Measurements from ENCODE around the gene TNFRSF18. TPM values are rescaled to one million over a fixed set of nuclear protein-coding genes. Genes with fewer than 3 reads are reported as not detected.
A peak's percentile ranks its signal among the peaks of the same experiment; 100 is the strongest.

Gene TNFRSF18
- total RNA-seq, 1 experiment from 2014 or later, result not detected

DNA sequence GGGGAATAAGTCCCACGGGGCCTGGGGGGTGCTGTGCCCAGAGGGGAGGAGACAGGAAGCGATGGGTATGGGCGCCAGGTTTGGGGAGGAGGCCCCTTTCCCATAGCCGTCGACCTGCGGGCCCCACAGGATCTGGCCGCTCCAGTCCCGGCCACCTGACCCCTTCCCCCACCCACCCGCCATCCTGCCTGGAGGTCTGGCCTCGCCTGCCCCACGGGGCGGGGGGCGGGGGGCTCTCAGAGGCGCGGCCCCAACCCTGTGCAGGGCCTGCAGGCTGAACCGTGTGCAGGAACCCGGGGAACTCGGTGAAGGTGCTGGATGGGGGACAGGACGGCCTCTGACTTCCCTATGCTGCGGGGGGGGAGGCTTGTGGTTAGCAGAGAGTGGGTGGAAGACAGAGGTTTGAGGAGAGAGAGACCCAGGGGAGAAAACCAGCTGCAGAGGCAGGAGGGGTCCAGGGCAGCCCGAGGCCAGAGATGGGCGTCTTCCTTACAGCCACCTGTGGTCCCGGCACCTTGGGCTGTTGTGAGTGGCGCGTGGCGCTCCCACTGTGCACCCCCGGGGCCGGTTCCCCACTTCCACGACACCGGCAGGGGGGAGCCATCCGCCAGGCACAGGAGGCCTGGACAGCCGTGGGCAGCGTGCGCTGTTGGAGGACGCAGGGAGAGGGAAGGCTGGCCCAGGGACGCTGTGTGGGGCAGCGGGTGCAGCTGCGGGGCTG, 2.5 kb upstream of the TNFRSF18 start:
- DNase-seq, result no peak
- Histone ChIP-seq H3K9me3 (no peaks in the 10 kb centered on the region), H3K27me3 (no peaks in the 10 kb centered on the region), H3K36me3 (no peaks in the 10 kb centered on the region), H3K4me3 (no peak overlapping the region)

DNA sequence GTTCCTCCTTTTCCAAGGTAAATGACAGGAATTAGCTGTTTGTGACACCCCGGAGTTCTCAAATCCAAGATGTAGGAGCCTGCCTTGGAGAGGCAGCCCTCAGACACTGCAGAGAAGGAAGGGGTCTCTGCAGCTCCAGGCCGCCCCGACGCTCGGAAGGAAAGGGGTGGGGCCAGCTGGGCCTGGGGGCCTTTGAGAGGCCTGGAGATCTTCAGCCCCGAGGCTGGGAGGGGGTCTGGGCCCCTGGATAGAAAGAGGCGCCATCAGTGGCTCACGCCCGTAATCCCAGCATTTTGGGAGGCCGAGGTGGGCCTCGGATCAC, 1.1 kb upstream of the TNFRSF18 start:
- no peaks in the 10 kb centered on the region for H3K27me3 ChIP-seq
- no peak overlapping the region for H3K4me3 ChIP-seq
- H3K9me3 ChIP-seq, result no peaks in the 10 kb centered on the region
- no peak for DNase-seq
- H3K36me3 ChIP-seq, result no peaks in the 10 kb centered on the region

DNA sequence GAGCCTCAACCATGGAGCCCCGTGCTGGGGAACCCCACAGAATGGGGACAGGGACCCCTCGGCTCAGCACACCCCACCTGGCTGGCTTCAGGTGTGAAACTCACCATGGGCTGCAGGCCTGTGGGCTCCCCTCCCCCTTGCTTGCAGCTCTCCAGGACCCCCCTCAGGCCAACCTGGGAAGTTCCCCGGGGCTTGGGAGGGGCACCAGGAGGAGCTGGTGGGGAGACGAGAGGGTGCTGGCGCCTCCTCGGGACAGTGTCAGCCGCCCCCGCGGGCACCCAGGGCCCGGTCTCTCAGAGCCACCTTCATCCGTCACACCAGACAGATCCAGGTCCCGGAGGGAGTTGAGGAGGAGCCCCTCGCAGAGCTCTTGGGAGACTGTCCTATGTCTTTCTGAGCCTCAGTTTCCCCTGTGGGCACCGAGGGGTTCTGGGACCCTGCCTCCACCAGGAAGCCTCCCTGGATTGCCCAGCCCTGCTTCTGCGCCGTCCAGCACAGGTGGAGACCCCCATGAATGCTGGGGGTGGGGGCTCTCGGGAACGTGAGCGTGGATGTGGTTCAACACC, 657 bp upstream of the TNFRSF18 start:
- no peak overlapping the region for H3K4me3 ChIP-seq
- DNase-seq, result no peak
- no peaks in the 10 kb centered on the region for H3K27me3 ChIP-seq

DNA sequence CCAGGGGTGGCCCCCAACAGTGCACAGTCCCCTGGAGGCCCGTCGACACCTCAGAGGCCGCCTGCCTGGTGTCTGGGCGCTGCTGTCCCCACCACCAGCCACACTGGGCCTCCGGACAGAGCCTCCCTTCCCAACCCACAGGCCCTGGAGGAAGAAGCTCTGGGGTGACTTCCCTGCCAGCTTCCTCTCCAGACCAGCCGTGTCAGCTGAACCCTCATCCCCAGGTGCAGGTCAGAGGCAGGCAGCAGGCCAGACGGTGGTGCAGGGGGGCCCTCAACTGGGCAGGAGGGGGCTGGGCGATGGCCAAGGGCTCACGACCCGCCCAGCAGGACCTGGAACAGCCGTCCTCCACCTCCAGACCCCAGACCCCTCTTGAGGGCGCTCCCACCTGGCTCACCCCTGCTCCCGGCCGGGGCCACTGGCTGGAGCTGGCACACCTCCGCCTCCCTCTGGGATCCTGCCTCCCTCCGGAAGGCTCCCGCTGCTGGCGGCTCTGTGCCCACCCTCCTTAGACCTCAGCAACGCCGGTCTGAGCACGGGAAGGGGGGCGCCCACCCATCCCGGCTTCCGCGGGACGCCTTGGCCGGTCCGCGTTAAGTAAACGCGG, 520 bp downstream of the TNFRSF18 start:
- Histone ChIP-seq H3K4me3 (no peak overlapping the region), H3K27me3 (no peaks in the 10 kb centered on the region), H3K36me3 (no peaks in the 10 kb centered on the region), H3K9me3 (no peaks in the 10 kb centered on the region)
- no peak for DNase-seq

More for the DNA sequence above, 657 bp upstream of the TNFRSF18 start:
- Histone ChIP-seq H3K36me3 (no peaks in the 10 kb centered on the region), H3K9me3 (no peaks in the 10 kb centered on the region)

DNA sequence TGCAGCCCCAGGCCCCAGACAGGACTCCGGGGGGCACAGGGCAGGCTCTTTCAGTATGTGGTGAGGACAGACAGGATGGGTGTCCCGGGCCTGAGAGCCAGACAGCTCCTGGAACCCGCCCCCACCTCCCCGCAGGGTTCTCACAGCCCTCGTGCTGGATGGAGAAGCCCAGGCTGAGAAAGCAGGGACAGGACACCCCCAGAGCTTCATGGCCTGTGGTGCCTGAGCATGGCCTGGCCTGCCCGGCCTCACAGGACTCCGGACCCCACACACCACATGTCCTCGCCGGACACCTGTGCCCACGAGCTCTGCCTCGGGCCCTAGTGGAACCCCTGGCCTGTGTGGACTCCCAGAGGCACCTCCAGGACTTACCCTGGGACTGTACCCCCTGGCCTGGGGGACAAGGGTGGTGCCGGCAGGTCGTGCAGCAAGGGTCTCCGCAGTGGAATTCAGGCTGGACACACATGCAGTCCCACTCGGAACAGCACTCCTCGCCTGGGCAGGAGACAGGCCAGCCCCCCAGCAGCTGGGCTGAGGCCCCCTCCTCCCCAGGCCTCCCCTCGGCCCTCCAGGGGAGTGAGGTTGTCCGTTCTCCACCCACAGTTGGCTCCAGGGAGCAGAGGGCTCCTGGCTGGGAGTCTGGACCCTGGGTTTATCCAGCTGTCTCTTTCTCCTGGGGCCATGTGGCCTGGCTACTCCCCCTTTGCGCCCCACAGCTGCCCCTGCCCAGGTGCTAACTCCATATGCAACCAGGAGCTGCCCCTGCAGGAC, 1.2 kb downstream of the TNFRSF18 start:
- Histone ChIP-seq H3K9me3 (no peaks in the 10 kb centered on the region), H3K4me3 (no peak overlapping the region), H3K27me3 (no peaks in the 10 kb centered on the region), H3K36me3 (no peaks in the 10 kb centered on the region)
- DNase-seq, result no peak

DNA sequence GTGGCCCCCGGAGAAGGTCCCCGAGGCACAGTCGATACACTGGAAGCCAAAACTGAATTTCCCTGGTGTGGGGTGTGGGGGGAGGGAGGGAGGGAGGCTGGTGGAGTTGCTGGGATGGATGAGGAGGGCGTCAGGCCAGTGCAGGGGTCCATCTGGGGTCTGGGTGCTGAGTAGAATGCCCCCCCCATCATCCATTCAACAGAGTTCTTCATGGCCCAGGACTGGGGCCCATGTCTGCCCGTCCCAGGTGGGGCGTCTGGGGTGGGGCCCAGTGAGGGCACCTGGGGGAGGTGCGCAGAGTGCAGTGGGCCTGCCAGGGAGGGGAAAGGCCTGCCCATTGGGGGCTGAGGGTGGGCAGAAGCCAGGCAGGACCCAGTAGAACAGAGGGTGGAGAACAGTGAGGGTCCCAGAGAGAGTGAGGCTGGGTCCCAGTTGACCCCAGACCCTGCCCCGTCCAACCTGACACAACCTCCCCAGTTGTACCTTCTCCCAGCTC, 1.9 kb downstream of the TNFRSF18 start:
- no peaks in the 10 kb centered on the region for H3K36me3 ChIP-seq
- DNase-seq, result no peak
- no peaks in the 10 kb centered on the region for H3K9me3 ChIP-seq
- no peaks in the 10 kb centered on the region for H3K27me3 ChIP-seq
- no peak overlapping the region for H3K4me3 ChIP-seq

DNA sequence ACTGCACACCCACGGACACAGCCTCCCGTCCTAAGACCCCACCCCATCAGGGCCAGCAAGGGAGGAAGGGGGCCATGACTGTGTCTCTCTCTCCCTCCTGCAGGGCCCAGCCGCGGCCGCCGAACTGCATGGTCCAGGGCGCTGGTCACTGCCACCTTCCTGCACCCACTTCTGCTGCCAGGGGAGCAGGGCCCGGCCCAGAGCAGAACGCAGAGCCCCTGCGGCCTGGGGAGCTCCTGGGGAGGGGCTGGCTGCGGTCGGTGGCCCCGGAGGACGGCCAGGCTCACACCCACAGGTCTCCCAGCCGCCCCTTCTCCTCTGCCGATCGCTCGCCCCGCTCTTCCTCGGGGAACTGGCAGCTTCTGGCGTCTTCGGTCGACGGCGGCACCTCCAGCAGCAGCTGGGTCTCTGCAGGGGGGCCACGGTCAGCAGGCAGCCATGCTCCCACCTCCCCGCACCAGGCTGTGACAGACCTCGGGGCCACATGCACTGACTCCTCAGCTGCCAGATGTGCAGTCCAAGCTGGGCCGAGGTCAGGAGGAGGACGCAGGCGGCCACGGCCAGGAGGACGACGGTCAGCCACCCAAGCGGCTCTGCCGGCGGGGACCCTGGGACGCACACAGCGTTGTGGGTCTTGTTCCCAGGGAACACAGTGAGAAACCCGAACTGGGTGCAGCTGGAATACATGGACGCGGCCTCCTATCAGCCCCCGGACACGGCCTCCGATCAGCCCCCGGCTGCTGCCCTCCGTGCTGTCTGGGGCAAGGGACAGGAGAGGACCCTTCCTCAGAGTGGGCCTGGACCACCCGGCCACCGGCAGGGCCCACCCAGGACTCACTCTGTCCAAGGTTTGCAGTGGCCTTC, 2.6 kb downstream of the TNFRSF18 start:
- H3K9me3 ChIP-seq, result no peaks in the 10 kb centered on the region
- peak; percentile 0 for DNase-seq
- H3K27me3 ChIP-seq, result no peaks in the 10 kb centered on the region
- H3K4me3 ChIP-seq, result no peak overlapping the region
- no peaks in the 10 kb centered on the region for H3K36me3 ChIP-seq

DNA sequence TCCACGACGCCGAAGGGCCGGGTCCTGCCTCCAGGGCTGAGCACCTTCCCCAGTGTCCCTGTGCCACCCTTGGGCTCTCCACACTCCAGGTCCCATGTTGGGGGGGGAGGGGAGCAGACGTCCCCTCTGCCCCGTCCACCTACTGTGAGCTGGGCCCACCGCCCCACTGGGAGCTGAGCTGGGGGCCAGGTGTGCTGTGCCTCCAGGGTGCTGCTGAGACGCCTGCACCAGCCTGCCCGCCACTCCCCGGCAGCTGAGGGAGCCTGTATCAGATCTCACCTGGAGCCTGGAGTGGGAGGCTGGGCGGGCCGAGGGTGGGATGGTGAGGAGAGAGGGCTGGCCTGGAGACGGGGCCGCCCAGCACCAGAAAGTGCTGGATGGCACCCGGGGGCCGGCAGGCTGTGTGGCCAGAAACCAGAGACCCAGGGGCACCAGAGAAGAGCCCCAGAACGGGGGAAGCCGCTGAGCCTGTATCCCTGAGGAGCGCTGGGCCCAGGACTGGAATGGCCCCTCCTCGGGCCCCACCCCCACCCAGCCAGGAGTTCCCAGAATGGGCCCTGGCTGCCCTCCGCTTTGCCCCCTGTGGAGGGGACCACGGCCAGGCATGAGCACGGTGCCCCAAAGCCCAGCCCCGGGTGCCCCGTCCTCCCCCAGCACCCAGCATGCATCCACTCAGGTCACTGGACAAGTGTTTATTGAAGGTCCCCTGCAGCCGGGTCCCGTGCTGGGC, 3.4 kb downstream of the TNFRSF18 start:
- H3K27me3 ChIP-seq, result no peaks in the 10 kb centered on the region
- DNase-seq, result no peak
- no peaks in the 10 kb centered on the region for H3K36me3 ChIP-seq

DNA sequence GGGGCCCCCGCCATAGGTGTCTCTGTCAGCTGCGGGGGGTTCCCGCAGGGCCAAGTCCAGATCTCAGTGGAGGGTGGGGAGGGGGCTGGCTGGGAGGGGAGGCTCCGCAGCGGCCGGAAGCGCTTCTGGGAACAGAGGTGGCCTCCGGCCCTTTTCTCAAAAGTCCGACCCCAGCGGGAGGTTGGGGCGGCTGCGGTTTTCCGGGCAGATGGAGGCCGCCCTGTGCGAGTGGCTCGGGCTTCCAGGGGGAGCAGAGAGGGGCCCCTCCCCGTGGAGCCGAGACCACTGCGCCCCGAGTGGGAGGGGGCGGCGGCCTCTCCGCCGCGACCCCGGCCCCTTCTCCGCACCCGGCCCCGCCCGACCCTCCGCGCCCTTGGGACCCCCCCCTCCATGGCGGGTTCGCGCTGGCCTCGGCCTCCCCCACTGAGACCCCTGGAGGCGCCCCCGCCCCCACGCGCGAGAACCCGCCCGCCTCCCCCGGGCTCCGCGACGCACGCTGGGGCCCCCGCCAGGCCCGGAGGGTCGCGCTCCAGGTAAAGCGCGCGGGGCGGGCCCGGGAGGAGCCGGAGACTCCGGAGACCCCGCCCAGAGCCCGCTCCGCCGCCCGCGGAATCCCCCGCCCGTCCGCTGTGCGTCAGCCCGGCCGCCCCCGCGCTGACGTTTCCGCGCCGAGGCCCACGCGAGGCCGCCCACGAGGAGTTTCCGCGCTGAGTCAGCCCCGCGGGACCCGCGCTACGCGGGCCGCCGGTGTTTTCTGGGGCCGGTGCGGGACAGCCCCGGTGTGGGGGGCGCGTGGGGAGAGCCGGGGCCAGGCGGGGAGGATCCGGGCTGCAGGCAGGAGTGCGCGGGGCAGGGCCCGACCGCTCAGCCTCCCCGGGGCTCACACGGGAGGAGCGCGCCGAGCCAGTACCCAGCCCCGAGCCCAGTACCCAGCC, 5.2 kb downstream of the TNFRSF18 start:
- DNase-seq, result peak; percentile 62
- no peaks in the 10 kb centered on the region for H3K27me3 ChIP-seq
- H3K4me3 ChIP-seq, result peak overlapping the region; percentile 40
- no peaks in the 10 kb centered on the region for H3K9me3 ChIP-seq
- no peaks in the 10 kb centered on the region for H3K36me3 ChIP-seq

More for the DNA sequence above, 3.4 kb downstream of the TNFRSF18 start:
- Histone ChIP-seq H3K4me3 (no peak overlapping the region), H3K9me3 (no peaks in the 10 kb centered on the region)

DNA sequence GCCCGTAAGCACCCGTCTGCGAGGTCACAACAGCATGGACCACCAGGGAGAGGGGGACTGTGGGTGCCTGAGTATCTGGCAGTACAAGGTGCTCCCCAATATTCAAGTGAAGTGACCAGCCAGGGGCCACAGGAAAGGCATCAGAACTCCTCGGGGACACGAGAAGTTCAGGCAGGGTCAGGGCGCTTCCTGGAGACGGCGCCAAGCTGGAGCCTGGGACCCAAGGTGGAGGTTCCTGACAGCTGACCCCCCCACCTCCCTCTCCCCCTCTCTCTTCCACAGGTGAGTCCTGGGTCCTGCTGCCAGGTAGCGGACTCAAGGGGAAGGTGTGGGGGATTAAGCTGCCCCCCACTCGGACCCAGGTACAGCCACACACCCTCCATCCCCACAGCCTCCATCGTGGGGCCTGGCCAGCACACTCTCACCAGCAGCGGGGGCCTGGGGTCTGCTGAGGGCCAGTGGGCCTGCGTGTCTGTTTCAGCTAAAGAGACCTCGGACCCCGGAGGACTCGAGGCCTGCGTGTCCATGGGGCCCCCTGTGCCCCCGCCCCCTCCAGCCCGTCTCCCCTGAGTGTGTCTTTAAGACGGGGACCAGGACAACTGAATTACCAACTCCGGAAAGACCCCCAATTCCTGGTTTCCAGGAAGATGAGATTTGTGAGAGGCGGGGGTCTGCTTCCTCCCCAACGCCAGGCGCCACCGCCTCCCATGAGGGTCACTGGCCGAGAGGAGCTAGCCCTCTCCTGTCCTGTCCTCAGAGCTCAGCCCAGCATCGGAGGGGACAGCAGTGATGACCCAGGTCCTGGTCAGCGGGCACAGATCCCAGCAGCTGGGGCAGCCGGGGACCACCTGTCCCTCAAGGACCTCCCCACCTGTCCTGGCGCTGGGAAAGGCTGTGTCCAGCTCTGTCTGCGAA, 6.2 kb downstream of the TNFRSF18 start:
- no peak for DNase-seq
- Histone ChIP-seq H3K27me3 (no peaks in the 10 kb centered on the region), H3K9me3 (no peaks in the 10 kb centered on the region), H3K36me3 (no peaks in the 10 kb centered on the region), H3K4me3 (no peak overlapping the region)

DNA sequence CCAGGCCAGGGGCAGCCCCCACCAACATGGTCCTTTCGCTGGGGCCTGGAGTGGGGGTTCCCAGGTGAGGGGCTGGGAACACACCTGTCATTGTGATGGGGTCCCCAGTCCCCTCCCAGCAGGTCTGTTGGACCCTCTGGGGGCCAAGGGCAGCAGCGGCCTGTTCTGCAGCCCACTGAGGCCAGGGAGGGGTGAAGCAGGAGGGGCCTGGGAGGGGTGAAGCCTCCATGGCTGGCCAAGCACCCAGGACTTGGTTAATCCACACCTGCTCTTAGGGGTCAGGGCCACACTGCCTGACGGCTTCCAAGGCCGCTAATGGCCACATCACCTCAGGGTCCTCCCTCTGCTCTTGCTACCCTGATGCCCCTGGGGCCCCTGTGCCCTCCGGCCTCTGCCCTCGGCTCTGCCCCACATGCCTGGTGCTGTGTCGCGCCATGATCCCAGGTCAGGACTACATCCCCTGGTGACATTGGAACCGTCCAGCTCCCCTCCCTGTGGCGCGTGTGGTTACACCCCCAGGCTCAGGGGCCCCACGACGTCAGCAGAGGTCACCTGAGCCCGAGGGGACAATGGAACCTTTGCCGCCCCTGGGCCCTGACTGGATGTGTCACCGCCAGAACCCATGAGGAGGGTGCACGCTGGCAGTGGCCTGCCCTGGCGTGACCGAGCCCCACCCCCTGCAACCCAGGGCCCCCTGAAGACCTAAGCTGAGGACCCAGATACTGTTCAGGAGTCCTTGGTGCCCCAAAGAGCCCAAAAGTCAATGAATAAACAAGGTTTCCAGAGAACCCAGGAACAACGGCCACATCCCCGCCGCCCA, 7.0 kb downstream of the TNFRSF18 start:
- H3K36me3 ChIP-seq, result no peaks in the 10 kb centered on the region
- H3K4me3 ChIP-seq, result no peak overlapping the region
- H3K9me3 ChIP-seq, result no peaks in the 10 kb centered on the region
- no peak for DNase-seq
- no peaks in the 10 kb centered on the region for H3K27me3 ChIP-seq

DNA sequence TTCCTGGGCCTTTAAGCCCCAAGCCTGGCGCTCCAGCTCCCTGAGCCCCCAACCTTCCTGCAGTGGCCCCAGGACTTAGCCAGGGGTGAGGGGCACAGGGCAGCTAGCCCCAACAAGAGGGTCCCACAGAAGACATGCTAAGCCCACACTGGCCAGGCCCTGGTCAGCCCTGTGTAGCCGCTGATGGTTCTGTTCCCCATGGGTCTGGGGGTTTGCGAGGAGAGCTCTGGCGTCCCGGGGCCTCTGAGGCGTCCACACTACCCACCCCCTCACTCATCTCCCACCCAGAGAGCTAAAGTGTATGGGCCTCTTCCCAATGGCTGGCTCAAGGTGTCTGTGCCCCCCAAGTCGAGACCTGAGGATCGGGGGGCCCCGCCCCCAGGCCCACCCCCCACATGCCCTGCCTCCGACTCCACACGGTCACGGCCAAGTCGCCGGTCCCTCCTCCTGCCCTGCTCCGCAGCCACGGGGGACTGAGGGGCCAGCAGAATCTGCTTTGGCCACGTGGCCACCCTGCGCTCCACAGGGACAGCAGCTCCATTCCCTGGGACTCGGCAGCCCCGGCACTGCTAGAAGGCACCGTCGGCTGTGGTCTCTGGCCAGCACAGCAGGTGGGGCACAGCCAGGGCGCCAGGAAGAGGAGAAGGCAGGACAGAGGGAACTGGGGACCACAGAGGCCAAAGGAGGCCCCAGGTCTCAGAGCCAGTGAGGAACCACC, 7.8 kb downstream of the TNFRSF18 start:
- no peaks in the 10 kb centered on the region for H3K27me3 ChIP-seq
- no peak overlapping the region for H3K4me3 ChIP-seq
- H3K36me3 ChIP-seq, result no peaks in the 10 kb centered on the region
- H3K9me3 ChIP-seq, result no peaks in the 10 kb centered on the region
- DNase-seq, result no peak
